Fibroblast of lung (primary cell): ENCODE data around the gene GNAL. TPM values are rescaled to one million over a fixed set of nuclear protein-coding genes. Genes with fewer than 3 reads are reported as not detected.

ENCODE experiments used
- DNase-seq, 2 donors: peaks; one replicate each; pipeline versions ENCODE4 v3.0.0 to v3.0.0-alpha.2; 2010; ENCODE audit warnings: low read depth in 2 of 2
- H2AFZ ChIP-seq: 2 replicates; pipeline ENCODE4 v1.5.1; 2012; ENCODE audit warnings: low read length, control low read depth, inconsistent platforms
- H3K27ac ChIP-seq: 2 replicates; pipeline ENCODE4 v1.5.1; 2011; ENCODE audit warnings: low read length, control low read depth; ENCODE audit not compliant: insufficient read depth
- H3K27me3 ChIP-seq: 2 replicates; pipeline ENCODE4 v1.5.1; 2011; ENCODE audit warnings: mild to moderate bottlenecking, low read length; ENCODE audit not compliant: control insufficient read depth, insufficient read depth
- H3K36me3 ChIP-seq: 2 replicates; pipeline ENCODE4 v1.5.1; 2011; ENCODE audit warnings: low read length; ENCODE audit not compliant: control insufficient read depth, insufficient read depth
- H3K4me1 ChIP-seq: 2 replicates; pipeline ENCODE4 v1.5.1; 2011; ENCODE audit warnings: low read length; ENCODE audit not compliant: control insufficient read depth, insufficient read depth; ENCODE audit errors: extremely low read depth
- H3K4me2 ChIP-seq: 2 replicates; pipeline ENCODE4 v1.5.1; 2011; ENCODE audit warnings: low read length, control low read depth; ENCODE audit not compliant: insufficient read depth; ENCODE audit errors: extremely low read depth
- H3K4me3 ChIP-seq, 4 experiments: fragments of 200-600 bp in 1 of 4; sonication (generic) in 1 of 4; replicated peaks in 1 of 4; 2 replicates each; pipeline ENCODE4 v1.5.1; 2011 to 2016; ENCODE audit warnings: low read length in 4 of 4, low read depth in 3 of 4, mild to moderate bottlenecking in 3 of 4, control low read depth in 2 of 4, inconsistent platforms in 1 of 4, mixed read lengths in 1 of 4; ENCODE audit not compliant: insufficient read depth in 1 of 4; ENCODE audit errors: control extremely low read depth in 1 of 4
- H3K79me2 ChIP-seq: 2 replicates; pipeline ENCODE4 v1.5.1; 2012; ENCODE audit warnings: mild to moderate bottlenecking, low read length, inconsistent platforms; ENCODE audit not compliant: control insufficient read depth, insufficient read depth
- H3K9ac ChIP-seq: 2 replicates; pipeline ENCODE4 v1.5.1; 2011; ENCODE audit warnings: mild to moderate bottlenecking, low read length, control low read depth; ENCODE audit not compliant: insufficient read depth
- H3K9me3 ChIP-seq: 2 replicates; pipeline ENCODE4 v1.5.1; 2012; ENCODE audit warnings: low read depth, low read length; ENCODE audit not compliant: control insufficient read depth, insufficient read depth
- H4K20me1 ChIP-seq: 2 replicates; pipeline ENCODE4 v1.5.1; 2011; ENCODE audit warnings: low read length; ENCODE audit not compliant: control insufficient read depth, insufficient read depth; ENCODE audit errors: extremely low read depth
- CTCF ChIP-seq, 2 donors: IDR thresholded peaks in 1 of 2; conservative IDR thresholded peaks in 1 of 2; 1 replicate in 1 of 2; 2 replicates in 1 of 2; pipeline ENCODE4 v1.5.1; 2011 to 2012; ENCODE audit warnings: low read length in 2 of 2, control low read depth in 1 of 2, inconsistent platforms in 1 of 2, low read depth in 1 of 2, mild to moderate bottlenecking in 1 of 2
- EZH2 ChIP-seq: IDR thresholded peaks from 2 replicates; pipeline ENCODE4 v1.5.1; 2012; ENCODE audit warnings: low read length, control low read depth, mild to moderate bottlenecking; ENCODE audit errors: missing control alignments
- polyA plus RNA-seq, 2 donors: library from polyadenylated mRNA; depleted of rRNA in 1 of 2; stranded (reverse) in 1 of 2; unstranded in 1 of 2; fragments of >200 nt; gene quantifications; 2 replicates each; pipeline ENCODE4 v1.2.1, GENCODE V29; 2011 to 2012; ENCODE audit warnings: missing spikeins in 1 of 2
- total RNA-seq: library from RNA; depleted of rRNA; stranded (reverse); fragments of >200 nt; gene quantifications from 2 replicates; pipeline ENCODE4 v1.2.1, GENCODE V29; 2014

Gene GNAL
- total and polyA plus RNA-seq, 2 donors (not counting 1 experiment from before 2014, with no cell fraction given): 0.05 to 0.50 TPM

DNA sequence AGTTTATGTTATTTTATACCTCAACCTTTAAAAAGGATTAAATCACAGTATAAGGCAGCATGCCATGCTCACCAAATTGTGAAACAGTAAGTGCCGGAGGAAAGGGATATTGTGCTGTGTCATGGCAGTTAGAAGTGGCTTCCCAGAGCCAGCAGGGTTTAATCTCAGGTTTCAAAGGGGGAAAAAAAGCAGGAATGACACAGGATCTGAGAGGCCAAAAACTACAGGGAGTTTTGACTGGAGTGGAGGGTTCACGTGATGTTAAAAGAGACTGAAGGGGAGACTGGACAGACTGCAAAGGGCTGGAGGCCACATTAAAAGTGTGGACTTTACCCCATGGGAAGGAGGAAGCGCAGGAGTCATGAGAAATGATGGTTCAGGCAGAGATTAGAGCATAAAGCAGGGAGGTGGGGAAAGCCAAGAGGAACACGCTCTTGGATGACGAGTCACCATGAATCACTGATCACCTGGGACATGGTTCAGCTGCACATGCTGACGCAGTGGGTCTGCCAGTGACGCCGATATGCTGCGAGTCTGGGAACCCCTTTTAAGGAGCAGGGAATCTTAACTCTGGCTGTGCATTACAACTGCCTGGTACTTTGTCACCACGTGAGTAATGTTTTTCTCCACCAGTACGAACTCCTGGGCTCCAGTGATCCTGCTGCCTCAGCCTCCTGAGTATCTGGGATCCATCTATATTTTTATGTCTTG is 168.3 kb downstream of the GNAL start:
- H3K9ac ChIP-seq: peak overlapping the region; percentile 18
- peaks cover 12% of the 10 kb centered on the region for H3K79me2 ChIP-seq
- H3K27ac ChIP-seq: peak overlapping the region; percentile 87
- H3K4me1 ChIP-seq: no peaks in the 10 kb centered on the region
- no peaks in the 10 kb centered on the region for H4K20me1 ChIP-seq
- DNase-seq: peak; percentile 99 to 100
- TF ChIP-seq EZH2: no peak
- TF ChIP-seq CTCF (conservative IDR thresholded peaks at IDR 0.05 in 1 of 2, IDR thresholded peaks at IDR 0.05 in 1 of 2; ENCODE audit: low read depth in 1 of 2, low read length in 2 of 2): no peak
- H3K27me3 ChIP-seq: no peaks in the 10 kb centered on the region
- H3K4me2 ChIP-seq: peak overlapping the region; percentile 86
- peak overlapping the region; percentile 80 for H2AFZ ChIP-seq
- H3K36me3 ChIP-seq: no peaks in the 10 kb centered on the region
- H3K4me3 ChIP-seq: peak overlapping the region in 2 of 4 experiments; percentile 24 to 42
- H3K9me3 ChIP-seq: no peaks in the 10 kb centered on the region

- DNase-seq: no peak
- Histone ChIP-seq H3K27ac (no peak overlapping the region), H2AFZ (no peak overlapping the region), H3K36me3 (no peaks in the 10 kb centered on the region), H3K79me2 (no peaks in the 10 kb centered on the region), H3K9me3 (no peaks in the 10 kb centered on the region), H3K9ac (no peak overlapping the region), H3K4me2 (no peak overlapping the region), H3K4me3 (no peak overlapping the region), H3K27me3 (no peaks in the 10 kb centered on the region), H3K4me1 (no peaks in the 10 kb centered on the region), H4K20me1 (no peaks in the 10 kb centered on the region)
- TF ChIP-seq CTCF (conservative IDR thresholded peaks at IDR 0.05 in 1 of 2, IDR thresholded peaks at IDR 0.05 in 1 of 2; ENCODE audit: low read depth in 1 of 2, low read length in 2 of 2): no peak
- no peak for TF ChIP-seq EZH2
Measured at GRCh38 chr18:11859282-11859830, 170.3 kb downstream of the GNAL start.

DNA sequence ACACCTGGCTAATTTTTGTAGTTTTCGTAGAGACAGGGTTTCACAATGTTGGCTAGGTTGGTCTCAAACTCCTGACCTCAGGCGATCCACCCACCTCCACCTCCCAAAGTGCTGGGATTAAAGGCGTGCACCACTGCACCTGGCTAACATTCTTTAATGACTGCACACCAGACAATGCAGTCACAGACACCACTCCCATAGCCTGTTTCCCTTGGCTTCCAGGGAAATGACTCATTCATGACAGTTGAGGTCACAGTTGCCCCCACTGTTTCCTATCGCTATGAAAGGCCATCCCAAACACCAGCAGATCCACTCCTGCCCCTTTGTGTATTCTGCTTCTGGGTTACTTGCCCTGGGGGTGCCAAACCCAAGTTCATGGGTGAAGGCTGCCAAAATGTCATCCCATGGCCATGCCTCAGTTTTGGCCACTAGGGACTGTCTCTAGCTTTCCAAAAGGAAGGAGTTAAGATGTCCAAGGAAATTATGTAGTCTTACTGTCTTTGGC is 170.9 kb downstream of the GNAL start:
- Histone ChIP-seq H3K4me1 (no peaks in the 10 kb centered on the region), H3K4me2 (no peak overlapping the region)

More for the DNA sequence above, 170.9 kb downstream of the GNAL start:
- no peak overlapping the region for H3K9ac ChIP-seq
- peak overlapping the region; percentile 17 for H3K27ac ChIP-seq
- no peaks in the 10 kb centered on the region for H3K79me2 ChIP-seq
- H2AFZ ChIP-seq: no peak overlapping the region
- H3K27me3 ChIP-seq: no peaks in the 10 kb centered on the region
- no peak overlapping the region for H3K4me3 ChIP-seq
- no peaks in the 10 kb centered on the region for H3K36me3 ChIP-seq
- no peaks in the 10 kb centered on the region for H3K9me3 ChIP-seq
- TF ChIP-seq EZH2 (no peak), CTCF (conservative IDR thresholded peaks at IDR 0.05 in 1 of 2, IDR thresholded peaks at IDR 0.05 in 1 of 2; ENCODE audit: low read depth in 1 of 2, low read length in 2 of 2) (peak; percentile 13 to 45)
- DNase-seq: peak; percentile 64 to 88
- H4K20me1 ChIP-seq: no peaks in the 10 kb centered on the region
